Activated effector memory CD4-positive, alpha-beta T cell treated with Interleukin-2 at 50 U/mL for 16 hours (primary cell): ENCODE data around the gene LDLRAD3.
"Not testable (repeated sequence)": the region's sequence is repeated elsewhere in the genome, so short reads cannot be mapped to it uniquely, and the experiment has no call there.

Source experiments
- DNase-seq: peaks from one replicate; pipeline ENCODE4 v3.0.0-alpha.2; 2020

The LDLRAD3 gene

GRCh38 chr11:36024716-36025115 lies 80.9 kb downstream of the LDLRAD3 start:
- no peak for DNase-seq

- no peak for DNase-seq
These were observed 82.6 kb downstream of the LDLRAD3 start for GRCh38 chr11:36026315-36026968.

DNA sequence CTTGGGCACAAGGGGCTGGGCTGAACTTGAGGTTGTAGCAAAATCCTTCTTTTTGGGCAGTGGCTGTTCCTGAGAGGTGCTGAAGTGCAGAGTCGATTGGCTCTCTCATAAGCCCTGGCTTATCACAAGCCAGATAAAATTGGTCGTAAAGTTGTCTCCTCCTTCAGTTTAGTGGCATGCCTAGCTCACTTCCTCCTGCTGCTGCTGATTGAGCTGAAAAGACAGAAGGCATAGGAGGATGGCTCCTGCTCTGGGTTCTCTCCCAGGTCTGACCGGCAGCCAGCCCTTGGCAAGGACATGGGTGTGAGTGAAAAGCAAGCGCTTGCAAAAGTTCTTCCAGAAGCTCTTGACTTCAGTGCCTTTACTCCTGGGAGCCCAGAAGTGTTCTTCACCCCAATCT lies 83.9 kb downstream of the LDLRAD3 start:
- no peak for DNase-seq

DNA sequence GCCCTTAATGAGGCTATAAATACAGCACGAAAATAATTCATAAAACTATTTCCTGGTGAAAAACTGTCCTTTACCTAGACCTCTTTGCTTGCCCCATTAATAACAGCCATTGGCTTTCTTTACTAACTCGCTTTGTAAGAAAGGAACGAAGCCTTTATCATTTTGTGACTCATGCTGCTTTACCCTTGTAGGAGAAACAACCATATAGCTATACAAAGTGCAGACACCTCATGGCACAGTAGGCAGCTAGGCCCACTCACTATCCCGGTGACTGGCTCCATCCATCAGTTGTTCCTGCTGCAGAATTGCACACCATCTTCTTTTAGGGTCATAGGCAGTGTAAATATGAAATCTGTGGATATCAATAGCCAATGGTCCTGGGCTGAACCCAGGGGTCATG lies 85.8 kb downstream of the LDLRAD3 start:
- DNase-seq: no peak

GRCh38 chr11:36030731-36031281 lies 86.9 kb downstream of the LDLRAD3 start:
- DNase-seq: no peak

- no peak for DNase-seq
These were observed 89.4 kb downstream of the LDLRAD3 start for GRCh38 chr11:36033082-36033751.

- DNase-seq: no peak
These were observed 90.1 kb downstream of the LDLRAD3 start for GRCh38 chr11:36033936-36034335.

DNA sequence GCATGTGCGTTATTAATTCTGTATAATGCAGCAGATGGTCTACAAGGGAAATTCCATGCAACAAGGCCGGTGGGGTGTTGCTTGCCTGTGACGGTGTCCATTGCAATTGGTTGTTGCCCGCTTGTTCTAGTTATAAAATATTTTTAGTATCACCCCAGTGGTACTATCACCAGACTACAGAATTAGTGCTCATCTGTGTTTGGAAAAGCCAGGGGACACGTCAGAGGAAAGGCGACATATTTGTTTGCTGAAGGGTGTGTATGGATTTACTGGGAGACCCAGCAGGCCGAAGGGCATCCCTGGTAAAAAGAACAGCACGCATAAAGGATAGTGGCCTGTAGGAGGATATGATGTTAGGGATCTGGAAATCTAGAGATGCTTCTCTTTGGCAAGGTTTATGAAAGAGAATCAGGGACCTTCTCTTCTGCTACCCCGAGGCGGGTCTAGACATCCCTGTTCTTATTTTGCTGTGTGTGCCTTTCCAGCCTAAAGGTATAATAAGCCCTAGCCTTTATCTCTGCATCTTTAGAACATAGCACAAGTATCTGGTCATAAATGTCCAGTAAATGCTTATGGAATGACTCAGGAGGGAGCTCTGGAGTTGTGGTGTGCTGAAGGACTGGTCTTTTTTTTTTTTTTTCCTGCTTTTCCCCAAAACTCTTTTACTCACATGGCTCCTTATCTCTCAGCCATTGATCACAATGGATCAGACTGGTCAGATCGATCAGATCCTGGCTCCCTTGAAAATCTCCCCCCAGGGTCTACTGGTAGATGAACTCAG lies 90.9 kb downstream of the LDLRAD3 start:
- no peak for DNase-seq

DNA sequence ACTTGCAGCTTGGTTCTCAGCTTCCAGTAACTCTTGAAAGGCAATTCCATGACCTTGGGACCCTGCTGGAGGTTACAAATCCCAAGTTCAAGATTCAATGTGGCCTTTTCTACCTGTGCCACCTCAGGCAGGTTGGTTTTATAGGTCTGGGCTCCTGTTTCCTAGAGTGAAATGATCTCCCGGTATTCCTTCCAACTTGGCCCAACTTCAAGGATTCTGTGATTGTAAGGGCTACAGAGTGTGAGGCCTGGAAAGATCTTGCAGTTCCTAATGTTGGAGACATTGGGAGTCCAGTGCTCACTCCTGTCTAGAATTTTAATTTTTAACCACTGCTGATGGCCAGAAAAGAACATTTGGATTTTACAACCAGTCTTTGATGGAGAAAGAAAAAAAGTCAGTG lies 91.6 kb downstream of the LDLRAD3 start:
- DNase-seq: no peak

DNA sequence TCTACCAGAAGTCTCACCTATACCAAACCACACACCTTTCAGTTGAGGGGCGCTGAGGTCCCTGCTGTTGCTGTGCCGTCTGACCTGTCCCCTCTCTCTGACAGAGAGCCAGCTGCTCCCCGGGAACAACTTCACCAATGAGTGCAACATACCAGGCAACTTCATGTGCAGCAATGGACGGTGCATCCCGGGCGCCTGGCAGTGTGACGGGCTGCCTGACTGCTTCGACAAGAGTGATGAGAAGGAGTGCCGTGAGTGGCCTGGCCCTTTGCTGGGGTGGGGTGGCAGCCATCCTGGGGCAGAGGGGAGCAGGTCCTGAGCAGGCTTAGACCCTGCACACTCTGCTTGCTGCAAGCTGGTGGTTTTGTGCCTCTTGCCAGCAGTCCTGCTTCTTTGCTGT lies 92.1 kb downstream of the LDLRAD3 start:
- DNase-seq: no peak

GRCh38 chr11:36037031-36037430 lies 93.2 kb downstream of the LDLRAD3 start:
- no peak for DNase-seq

DNA sequence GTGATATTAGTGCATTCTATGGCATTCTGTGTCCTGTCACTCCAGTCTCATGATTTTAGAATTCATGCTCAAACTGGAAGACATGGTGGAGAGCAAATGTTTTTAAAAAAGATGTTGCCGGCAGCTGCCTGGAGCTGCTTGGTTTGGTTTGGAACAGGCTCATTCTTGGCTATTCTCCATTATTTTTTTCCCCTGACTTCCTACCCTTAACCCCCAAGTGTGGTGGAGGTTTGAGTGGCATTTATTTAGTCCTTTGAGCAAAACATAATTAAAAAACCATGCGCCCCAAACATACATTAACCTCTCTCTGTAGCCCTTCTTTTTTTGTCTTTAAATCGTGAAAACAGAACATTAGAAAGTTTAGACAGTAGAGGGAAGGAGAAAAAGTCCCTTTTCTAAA lies 94.7 kb downstream of the LDLRAD3 start:
- no peak for DNase-seq

GRCh38 chr11:36039471-36039870 lies 95.6 kb downstream of the LDLRAD3 start:
- no peak for DNase-seq

- no peak for DNase-seq
These were observed 98.2 kb downstream of the LDLRAD3 start for GRCh38 chr11:36041988-36042611.

DNA sequence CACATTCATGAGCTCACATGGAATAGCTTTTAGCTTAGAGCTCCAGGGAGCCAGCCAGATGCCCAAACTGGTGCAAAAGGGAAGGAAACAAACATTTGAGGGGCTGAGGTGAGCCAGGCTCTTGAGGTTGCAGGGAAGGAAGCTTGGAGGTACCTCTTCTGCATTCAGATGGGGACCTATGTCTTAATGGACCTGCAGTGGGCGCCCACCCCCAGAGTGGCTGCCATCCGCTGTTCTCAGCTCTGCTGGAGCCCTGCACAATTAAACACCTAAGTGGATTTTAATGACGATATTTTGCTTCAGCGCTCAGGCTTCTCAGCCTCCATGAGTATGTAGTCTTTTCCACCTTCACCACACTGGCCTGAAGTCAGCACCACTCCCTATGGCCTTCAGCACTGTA lies 100.8 kb downstream of the LDLRAD3 start:
- DNase-seq: no peak

DNA sequence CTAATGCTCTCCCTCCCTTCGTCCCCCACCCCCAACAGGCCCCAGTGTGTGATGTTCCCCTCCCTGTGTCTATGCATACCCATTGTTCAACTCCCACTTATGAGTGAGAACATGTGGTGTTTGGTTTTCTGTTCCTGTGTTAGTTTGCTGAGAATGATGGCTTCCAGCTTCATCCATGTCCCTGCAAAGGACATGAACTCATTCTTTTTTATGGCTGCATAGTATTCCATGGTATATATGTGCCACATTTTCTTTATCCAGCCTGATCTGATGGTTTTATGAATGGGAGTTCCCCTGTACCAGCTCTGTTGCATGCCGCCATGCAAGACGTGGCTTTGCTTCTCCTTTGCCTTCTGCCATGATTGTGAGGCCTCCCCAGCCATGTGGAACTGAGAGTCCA lies 102.1 kb downstream of the LDLRAD3 start:
- DNase-seq: not testable (repeated sequence)

DNA sequence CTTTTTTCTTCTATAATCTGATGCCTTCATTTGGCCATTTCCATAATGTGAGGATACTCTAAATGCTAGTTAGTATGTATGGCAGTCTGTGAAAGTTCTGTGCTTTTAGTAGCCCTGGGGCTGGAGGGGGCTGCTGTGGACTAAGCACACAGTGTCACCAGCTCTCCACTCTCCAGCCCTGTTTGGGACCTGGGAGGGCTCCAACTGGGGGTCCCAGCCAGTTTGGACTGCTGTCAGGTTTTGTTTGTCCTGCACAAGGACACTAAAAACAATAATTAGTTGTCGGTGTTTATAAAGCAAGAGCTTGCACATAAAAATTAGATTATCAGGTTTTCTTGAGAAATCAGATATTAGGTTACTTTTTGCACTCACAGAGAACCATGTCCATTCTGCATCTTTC lies 103.1 kb downstream of the LDLRAD3 start:
- DNase-seq: no peak

DNA sequence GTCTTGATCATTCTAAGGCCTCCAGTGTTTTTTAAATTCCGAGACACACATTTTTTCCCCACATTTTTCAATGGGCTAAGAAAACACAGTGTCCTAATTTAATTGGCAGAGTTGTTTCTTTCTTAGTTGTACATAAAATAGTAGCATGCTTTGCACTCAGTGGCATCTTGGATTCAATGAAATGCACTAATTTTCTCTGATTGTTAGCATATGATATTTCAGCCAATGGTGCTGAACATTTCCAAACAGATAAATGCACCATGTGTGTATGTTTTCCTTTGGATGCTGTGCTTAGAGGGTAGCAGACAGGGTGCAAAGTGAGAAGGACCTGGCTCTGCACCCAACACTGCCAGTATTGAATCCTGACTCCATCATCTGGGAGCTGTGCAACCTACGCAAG lies 103.5 kb downstream of the LDLRAD3 start:
- no peak for DNase-seq

- no peak for DNase-seq
These were observed 104.8 kb downstream of the LDLRAD3 start for GRCh38 chr11:36048496-36049247.

GRCh38 chr11:36051235-36052144 lies 107.6 kb downstream of the LDLRAD3 start:
- no peak for DNase-seq

GRCh38 chr11:36053281-36053680 lies 109.4 kb downstream of the LDLRAD3 start:
- DNase-seq: no peak
